NCI-H446 (cell line): ENCODE results near the gene PXMP4.
A peak's percentile ranks its signal among the peaks of the same experiment; 100 is the strongest.

Experiments used
- DNase-seq, 2 experiments: peaks; one replicate each; lab custom pipeline; 2025; lab: John Stamatoyannopoulos, UW

PXMP4 gene

GRCh38 chr20:33731693-33732165 lies 11.6 kb upstream of the PXMP4 start, which contains the start of gene ZNF341:
TSS of gene ZNF341 (plus strand) at chr20:33731996. CDS start at chr20:33732022, 26 bp downstream.
- peak; percentile 81 to 97 for DNase-seq

DNA sequence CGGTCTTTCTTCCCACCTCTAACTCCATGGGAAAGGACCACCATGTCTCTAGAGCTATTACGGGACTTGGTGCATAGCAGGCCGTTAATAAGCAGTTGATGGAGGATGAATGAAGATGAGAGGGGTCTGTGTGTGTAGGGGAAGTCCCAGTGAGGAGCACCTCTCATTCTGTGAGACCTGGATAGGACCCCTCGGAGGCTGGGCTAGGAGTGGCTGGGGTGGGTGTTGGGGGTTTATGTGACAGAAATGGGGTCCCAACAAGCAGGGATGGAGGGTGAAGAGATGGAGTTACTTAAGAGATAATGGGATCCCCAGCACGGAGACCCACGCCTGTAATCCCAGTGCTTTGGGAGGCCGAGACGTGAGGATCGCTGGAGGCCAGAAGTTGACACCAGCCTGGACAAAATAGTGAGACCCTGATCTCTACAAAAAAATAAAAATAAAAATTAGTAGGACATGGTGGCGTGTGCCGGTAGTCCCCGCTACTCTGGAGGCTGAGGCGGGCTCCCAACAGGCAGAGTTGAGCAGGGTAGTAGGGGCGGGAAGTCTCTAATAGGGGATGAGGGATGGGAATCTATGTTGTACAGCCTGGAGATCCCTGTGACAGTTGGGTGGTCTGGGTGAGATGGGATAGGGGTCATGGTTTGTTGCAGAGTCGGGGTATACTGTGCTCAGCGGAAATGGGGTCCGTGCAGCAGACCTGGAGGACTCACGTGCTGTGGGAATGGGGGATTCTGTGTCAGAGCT lies 11.0 kb upstream of the PXMP4 start:
- no peak for DNase-seq

DNA sequence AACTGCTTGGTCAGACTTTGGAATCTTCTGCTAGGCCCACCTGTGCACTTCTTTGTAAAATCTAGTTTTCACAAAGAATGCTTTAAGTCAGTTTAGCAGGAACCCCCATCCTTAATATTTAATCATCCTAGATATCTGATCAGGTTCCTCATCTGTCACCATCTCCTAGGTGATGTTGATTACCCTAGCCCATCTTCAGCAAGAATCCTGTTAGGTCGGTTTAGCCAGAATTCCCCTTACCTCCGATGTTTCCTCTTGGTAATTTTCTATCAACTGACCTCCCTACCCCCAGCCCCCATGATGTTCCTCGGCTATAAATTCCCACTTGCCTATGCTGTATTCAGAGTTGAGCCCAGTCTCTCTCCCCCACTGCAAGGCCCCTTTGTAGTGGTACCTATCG lies 9.0 kb upstream of the PXMP4 start:
- DNase-seq, result no peak

DNA sequence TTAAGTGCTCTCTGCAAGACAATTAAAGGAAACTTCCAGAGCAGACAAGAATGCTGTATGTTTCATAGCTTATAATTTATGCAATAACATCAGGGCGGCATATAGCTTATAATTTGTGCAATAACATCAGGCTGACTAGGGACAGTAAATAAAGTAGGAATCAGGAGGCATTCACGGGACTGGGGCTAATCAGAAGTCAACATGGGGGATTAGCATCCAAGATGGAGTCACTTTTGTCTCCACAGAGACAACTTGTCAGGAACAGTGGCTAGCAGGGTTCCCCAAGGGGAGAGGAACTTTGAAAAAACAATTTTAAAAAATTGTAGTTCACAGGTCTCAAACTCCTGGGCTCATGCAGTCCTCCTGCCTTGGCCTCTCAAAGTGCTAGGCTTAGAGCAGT lies 8.4 kb upstream of the PXMP4 start:
- no peak for DNase-seq

DNA sequence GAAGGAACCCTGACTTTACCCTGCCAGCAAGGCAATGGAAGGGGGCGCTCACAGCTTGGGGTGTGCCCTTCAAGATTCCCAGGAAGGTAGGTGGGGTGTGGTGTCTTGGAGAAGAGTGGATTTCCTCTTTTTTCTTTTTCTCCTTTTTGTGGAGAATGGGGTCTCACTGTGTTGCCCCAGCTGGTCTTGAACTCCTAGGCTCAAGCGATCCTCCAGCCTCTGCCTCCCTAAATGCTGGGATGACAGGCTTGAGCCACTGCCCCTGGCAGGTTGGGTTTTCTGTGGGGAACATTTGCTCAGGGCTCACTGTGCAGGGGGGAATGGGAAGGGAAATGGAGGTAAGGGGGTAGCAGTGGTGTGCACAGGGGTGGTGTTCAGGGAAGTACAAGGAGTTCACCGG lies 7.7 kb upstream of the PXMP4 start:
- DNase-seq, result no peak

DNA sequence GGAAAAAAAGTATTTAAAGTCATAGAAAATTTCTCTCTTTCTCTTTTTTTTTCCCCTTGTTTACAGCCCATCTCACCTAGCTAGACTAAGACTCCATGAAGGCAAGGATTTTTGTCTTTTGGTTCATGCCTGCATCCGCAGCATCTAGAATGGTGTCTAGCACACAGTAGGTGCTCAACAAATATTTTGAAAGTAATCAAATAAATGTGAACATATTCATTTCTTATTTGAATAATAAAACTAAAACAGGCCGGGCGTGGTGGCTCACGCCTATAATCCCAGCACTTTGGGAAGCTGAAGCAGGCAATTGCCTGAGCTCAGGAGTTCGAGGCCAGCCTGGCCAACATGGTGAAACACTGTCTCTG lies 7.0 kb upstream of the PXMP4 start:
- no peak for DNase-seq

- no peak for DNase-seq
Observed at GRCh38 chr20:33725607-33726264, 5.6 kb upstream of the PXMP4 start.

DNA sequence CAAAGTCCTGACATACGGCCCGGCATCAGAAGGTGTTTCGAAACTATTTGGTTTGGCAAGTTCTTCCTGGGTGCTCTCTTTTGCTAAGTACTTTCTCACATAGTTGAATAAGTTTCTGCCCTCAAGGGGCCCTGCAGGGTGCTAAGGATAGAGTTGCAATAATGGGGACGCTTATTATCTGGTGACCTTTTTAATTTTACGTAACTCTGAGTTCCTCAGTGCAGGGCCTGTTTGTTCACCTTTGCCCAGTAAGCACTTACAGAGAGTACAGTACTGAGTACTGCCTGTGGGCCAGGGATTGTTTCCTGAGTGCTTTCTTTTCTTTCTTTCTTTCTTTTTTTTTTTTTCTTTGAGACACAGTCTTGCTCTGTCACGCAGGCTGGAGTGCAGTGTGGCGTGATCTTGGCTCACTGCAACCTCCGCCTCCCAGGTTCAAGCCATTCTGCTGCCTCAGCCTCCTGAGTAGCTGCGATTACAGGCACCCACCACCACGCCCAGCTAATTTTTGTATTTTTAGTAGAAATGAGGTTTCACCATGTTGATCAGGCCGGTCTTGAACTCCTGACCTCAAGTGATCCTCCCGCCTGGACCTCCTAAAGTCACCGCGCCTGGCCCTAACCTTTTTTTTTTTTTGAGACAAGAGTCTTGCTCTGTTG lies 4.5 kb upstream of the PXMP4 start:
- DNase-seq, result no peak

DNA sequence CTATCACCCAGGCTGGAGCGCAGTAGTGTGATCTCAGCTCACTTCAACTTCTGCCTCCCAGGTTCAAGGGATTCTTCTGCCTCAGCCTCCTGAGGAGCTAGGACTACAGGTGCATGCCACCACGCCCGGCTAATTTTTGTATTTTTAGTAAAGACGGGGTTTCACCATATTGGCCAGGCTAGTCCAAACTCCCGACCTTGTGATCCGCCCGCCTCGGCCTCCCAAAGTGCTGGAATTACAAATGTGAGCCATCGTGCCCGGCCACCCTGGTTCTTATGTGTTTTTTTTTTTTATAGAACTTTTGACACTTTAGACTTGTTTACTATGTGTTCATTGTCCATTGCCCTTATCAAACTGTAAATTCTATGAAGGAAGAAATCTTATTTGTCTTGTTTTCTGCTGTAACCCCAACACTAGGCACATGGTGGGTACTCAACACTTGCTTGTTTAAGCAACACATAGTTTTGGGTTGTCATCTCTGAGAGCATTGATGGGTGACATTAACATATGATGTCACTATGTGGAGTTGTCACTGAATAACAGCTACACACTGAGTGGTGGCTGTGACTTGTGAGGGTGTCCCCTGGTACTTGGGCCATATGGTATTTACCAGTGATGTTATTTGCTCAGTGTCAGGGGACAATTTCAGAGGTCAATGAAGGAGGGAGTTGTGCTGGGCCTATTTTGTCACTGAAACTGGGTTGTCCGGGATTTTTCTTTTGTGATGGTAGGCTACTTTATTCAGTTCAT lies 1.5 kb upstream of the PXMP4 start:
- DNase-seq, result no peak

DNA sequence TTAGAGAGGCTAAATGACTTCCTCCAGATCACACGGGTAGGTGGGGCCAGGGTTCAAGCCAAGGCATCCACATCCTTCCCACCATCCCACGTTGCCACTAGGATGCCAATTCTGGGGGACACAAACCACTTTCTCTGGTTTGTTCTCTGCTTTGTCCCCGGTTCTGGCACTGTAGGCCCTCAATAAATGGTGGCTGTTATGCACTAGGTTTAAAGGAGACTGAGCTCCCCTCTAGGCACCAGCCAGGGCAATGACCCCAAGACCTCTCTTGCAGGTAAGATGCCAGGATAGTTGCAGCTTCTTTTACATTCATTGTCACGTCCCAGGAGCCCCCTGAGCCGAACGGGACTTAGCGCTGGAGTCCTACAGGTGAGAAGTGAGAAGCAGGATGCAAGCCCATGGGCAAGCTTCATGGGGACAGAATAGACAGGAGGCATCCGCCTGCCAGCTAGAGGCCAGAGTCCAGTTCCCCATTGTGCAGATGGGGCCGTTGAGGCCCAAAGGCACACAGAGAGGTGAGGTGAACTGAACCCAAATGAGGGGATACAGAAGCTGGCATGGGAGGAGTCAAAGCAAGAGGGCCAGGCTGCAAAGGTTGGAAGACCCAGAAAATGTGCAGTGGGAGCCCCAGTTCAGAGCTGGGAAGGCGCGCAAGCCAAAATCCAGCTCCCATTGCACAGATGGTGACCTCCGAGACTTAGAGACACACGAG lies 677 bp downstream of the PXMP4 start:
- DNase-seq, result no peak

- DNase-seq, result no peak
Observed at GRCh38 chr20:33716498-33716897, 3.6 kb downstream of the PXMP4 start.

DNA sequence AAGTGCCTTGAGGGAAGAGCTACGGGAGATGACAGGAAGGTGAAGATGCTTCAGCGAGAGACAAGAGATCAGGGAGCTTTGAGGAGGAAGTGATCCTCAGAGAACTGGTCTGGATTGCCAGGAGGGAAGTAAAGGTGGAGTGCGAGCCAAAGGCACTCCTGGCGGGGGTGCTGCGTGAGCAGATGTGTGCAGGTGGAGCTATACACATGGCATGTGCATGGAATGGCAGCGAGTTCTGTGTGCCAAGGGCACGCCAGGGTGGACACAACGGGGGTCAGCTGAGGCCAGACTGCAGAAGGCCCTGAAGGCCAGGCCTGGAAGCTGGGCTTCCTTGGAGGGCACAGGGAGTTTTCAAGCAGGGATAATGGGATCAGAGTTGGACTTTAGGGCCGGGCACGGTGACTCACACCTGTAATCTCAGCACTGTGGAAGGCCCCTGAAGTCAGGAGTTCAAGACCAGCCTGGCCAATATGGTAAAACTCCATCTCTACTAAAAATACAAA lies 6.2 kb downstream of the PXMP4 start:
- no peak for DNase-seq

DNA sequence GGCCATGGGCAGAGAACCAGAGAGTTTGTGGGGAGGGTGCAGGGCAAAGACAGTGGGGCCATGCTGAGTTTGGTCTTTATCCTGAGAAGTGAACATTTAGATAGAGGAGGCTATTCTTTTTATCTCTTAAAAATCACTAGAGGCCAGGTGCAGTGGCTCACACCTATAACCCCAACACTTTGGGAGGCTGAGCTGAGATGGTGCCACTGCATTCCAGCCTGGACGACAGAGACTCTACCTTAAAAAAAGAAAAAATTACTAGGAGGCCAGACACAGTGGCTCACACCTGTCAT lies 8.7 kb downstream of the PXMP4 start:
- DNase-seq, result no peak

DNA sequence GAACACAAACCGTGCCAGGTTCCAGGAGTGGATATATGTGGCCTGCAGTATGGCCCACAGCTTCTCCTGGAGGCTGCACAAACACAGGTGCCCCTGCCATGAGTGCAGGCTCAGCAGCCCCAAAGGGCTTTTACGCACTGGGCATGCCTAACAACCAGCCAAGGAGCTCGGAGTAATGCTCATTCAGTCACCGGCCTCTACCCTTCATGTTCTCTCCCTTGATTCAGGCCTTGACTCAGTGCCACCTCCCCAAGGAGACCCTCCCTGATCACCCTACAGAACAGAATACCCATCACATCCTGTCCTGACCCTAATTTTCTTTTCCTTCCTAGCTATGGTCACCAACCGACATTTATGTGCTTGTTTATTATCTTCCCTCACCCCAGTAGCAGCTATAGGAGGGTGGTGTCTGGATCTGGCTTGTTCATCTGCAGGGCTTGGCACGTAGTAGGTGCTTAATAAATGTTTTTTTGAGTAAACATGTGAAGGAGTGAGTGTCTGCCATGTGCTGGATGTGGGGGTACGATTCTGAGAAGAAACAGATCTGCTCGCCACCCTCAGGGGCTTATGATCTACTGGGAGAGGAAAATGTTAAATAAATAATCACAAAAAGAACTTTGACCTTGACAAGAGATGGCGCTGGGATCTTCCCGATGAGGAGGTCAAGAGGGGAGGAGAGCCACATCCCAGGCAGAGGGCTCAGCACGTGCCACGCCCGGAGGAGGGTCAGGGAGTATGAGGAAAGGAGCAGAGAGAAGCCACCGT lies 9.2 kb downstream of the PXMP4 start:
- no peak for DNase-seq

DNA sequence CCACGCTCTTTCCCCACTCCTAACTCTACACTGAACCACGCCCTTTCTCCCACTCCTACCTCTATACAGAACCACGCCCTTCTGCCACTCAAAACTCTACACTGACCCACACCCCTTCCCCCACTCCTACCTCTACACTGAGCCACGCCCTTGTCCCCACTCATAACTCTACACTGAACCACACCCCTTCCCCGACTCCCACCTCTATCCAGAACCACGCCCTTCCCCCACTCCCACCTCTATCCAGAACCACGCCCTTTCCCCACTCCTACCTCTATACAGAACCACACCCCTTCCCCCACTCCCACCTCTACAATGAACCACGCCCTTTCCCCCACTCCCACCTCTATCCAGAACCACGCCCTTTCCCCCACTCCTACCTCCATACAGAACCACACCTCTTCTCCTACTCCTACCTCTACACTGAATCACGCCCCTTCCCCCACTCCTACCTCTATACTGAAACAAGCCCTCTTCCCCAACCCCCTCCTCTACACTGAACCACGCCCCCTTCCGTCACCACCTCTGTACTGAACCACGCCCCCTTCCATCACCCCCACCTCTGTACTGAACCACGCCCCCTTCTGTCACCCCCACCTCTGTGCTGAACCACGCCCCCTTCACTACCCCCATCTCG lies 10.1 kb downstream of the PXMP4 start:
- no peak for DNase-seq

DNA sequence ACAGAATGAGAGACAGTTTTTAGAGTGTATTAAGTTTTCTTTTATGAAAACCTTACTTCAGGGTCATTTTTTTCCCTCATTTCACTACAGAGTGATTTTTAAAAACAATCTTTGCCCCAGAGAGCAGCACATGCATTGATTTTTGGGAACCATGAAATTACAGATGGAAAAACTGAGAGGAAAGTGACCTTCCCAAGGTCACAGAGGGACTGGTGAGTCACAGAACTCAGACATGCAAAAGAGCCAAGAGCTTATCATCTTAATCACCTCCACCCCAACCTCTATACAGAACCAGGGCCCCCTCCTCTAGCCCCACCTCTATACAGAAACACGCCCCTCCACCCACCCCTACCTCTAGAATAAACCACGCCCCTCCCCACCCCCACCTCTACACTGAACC lies 10.7 kb downstream of the PXMP4 start:
- DNase-seq, result no peak

DNA sequence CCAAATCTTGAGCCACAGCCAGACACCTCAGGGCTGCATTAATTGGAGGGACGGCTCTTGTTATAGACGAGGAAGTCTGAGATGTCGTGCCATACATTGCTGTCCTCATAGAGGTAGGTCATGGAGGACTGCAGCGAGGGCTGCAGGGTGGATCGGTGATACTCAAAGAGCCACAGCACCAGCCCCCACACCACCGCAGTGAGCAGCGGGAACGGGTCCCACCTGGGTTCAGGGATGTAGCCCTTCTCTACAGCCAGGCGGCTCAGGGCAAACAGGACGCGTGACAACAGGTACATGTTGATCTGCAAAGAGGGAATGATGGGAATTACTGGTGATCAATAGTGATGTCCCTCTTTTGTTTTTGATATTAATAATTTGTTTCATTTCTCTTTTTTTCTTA lies 12.4 kb downstream of the PXMP4 start:
- DNase-seq, result no peak

DNA sequence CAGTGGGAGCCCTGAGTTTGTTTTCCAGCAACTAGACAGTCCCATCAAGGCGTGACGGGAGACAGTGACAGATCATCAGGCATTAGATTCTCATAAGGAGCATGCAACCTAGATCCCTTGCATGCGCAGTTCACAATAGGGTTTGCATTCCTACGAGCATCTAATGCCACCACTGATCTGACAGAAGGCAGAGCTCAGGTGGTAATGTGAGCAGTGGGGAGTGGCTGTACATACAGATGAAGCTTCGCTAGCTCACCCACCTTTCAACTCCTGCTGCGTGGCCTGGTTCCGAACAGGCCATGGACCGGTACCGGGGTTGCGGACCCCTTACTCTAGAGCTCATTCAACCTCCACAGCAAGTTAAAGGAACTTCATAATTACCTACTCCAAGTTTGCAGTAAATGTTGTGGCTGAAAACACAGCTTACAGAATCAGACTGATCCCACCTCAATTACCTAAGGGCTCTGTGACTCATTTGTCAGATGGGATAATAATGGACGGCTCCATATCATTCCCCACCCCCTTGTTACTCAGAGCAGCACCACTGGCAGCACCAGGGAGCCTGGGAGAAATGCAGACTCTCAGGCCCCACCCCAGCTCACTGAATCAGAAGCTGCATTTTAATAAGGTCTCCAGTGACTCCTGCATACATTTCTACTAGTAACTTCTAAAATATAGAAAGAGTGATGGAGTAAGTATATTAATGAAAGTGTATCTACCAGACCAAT lies 15.7 kb downstream of the PXMP4 start:
- DNase-seq, result no peak

DNA sequence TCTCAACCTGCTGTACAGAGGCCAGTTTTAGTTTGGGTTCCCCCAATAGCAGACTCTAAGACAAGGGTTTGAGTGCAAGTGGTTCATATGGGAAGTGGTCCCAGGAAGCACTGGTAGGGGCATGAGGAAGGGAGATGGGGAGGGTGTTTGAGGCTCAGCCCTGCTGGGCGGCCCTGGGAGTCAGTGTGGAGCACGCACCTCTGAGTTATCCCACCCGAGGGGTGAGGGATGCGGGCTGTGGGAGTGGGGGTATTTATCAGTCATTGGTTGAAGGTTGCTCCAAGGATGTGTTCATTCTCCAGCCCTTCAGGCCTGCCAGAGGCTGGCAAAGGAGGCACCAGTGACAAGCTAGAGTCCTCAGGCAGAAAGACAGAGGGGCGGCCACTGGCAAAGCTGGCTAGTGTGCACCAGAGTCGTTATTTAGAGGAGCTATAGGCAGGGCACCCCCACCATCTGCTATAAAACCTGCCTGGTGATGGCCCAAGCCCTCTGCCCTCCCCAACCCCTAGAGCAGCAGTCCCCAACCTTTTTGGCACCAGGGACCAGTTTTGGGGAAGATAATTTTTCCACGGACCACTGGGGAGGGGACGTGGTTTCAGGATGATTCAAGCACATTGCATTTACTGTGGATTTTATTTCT lies 16.5 kb downstream of the PXMP4 start:
- DNase-seq, result no peak
